ENCODE results near the gene SLC25A3. TPM values are rescaled to one million over a fixed set of nuclear protein-coding genes. Genes with fewer than 3 reads are reported as not detected.
A peak's percentile ranks its signal among the peaks of the same experiment; 100 is the strongest.

SLC25A3 gene
- total RNA-seq, 1 donor from 2014 or later, result 530 TPM

DNA sequence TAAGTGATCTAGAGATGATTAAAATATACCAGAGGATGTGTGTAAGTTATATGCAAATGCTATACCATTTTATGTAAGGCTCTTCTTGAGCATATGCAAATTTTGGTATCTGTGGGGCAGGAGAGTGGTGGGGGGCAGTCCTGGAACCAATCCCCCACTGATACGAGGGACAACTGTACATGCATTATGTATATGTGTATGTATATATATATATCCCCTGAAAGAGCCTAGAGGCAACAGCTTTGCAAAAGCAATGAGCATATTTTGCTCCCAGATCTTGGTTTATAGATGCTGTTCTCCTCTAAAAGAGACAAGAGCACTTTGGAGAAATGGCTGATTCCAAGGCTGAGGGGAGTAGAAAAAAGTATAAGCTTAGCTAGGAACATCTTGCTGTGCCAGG is 12.4 kb upstream of the SLC25A3 start:
- no peak for DNase-seq (ENCODE audit: low spot score, unreplicated experiment)
- no peak overlapping the region for H3K4me3 Mint-ChIP-seq (ENCODE audit: low read depth)
- H3K4me1 Mint-ChIP-seq (ENCODE audit: low read depth), result no peaks in the 10 kb centered on the region
- no peak for TF ChIP-seq CTCF (IDR thresholded peaks at IDR 0.05; ENCODE audit: unreplicated experiment)
- peaks cover 3% of the 10 kb centered on the region for H3K9me3 Mint-ChIP-seq (ENCODE audit: low read depth)
- no peaks in the 10 kb centered on the region for H3K27me3 Mint-ChIP-seq
- no peaks in the 10 kb centered on the region for H3K36me3 Mint-ChIP-seq (ENCODE audit: insufficient read depth)
- no peak overlapping the region for H3K27ac Mint-ChIP-seq

DNA sequence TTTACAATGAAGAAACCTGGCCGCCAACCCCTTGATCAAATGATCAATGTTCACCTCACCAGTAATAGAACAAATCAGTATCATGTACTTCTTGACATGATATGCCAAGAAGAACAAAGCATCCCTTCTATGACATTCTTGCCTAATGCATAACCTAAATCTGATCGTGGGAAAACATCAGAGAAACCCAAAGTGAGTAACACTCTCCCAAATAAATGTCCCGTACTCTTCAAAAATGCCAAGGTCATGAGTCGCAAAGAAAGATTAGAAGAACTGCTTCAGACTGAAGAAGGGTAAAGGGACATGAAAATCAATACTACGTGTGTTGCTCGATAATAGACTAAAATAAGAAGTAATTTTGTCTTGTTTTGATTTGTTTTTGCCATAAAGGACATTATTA is 11.4 kb upstream of the SLC25A3 start:
- Mint-ChIP-seq H3K9me3 (ENCODE audit: low read depth) (no peaks in the 10 kb centered on the region), H3K27ac (no peak overlapping the region), H3K4me3 (ENCODE audit: low read depth) (no peak overlapping the region), H3K4me1 (ENCODE audit: low read depth) (no peaks in the 10 kb centered on the region), H3K36me3 (ENCODE audit: insufficient read depth) (no peaks in the 10 kb centered on the region), H3K27me3 (no peaks in the 10 kb centered on the region)
- no peak for TF ChIP-seq CTCF (IDR thresholded peaks at IDR 0.05; ENCODE audit: unreplicated experiment)
- DNase-seq (ENCODE audit: low spot score, unreplicated experiment), result no peak

DNA sequence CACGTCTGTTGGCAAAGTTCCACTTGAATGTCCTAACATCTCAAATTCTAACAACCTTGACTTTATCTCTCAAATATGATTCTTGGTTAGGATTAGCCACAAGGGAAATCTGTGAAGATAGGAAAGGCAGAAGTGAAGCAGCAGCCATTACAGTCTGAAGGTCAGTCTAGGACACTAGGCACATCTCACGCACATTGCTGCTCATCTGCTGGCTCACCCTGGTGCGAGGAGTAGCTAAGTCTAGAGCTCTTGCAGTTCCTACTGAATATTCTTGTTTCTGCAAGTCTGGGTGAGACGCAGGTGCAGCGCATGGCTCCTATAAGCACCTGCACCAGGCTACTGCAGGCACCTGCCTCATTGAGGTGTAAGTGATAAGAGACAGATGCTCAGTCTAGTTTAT is 6.4 kb upstream of the SLC25A3 start:
- H3K4me1 Mint-ChIP-seq (ENCODE audit: low read depth), result no peaks in the 10 kb centered on the region
- no peaks in the 10 kb centered on the region for H3K27me3 Mint-ChIP-seq
- no peaks in the 10 kb centered on the region for H3K9me3 Mint-ChIP-seq (ENCODE audit: low read depth)
- no peak for TF ChIP-seq CTCF (IDR thresholded peaks at IDR 0.05; ENCODE audit: unreplicated experiment)
- no peak overlapping the region for H3K4me3 Mint-ChIP-seq (ENCODE audit: low read depth)
- DNase-seq (ENCODE audit: low spot score, unreplicated experiment), result no peak
- H3K27ac Mint-ChIP-seq, result peak overlapping the region; percentile 29
- H3K36me3 Mint-ChIP-seq (ENCODE audit: insufficient read depth), result no peaks in the 10 kb centered on the region

- no peak for TF ChIP-seq CTCF (IDR thresholded peaks at IDR 0.05; ENCODE audit: unreplicated experiment)
- H3K4me3 Mint-ChIP-seq (ENCODE audit: low read depth), result no peak overlapping the region
- DNase-seq (ENCODE audit: low spot score, unreplicated experiment), result no peak
- H3K27me3 Mint-ChIP-seq, result no peaks in the 10 kb centered on the region
- peaks cover 16% of the 10 kb centered on the region for H3K4me1 Mint-ChIP-seq (ENCODE audit: low read depth)
- H3K9me3 Mint-ChIP-seq (ENCODE audit: low read depth), result no peaks in the 10 kb centered on the region
- peaks cover 1% of the 10 kb centered on the region for H3K36me3 Mint-ChIP-seq (ENCODE audit: insufficient read depth)
- peak overlapping the region; percentile 17 for H3K27ac Mint-ChIP-seq
These were observed 2.3 kb upstream of the SLC25A3 start for GRCh38 chr12:98591209-98591608.

GRCh38 chr12:98592825-98593322 is 612 bp upstream of the SLC25A3 start:
- Mint-ChIP-seq H3K27ac (peak overlapping the region; percentile 100), H3K4me1 (ENCODE audit: low read depth) (peaks cover 18% of the 10 kb centered on the region), H3K4me3 (ENCODE audit: low read depth) (peak overlapping the region; percentile 96), H3K36me3 (ENCODE audit: insufficient read depth) (peaks cover 5% of the 10 kb centered on the region), H3K9me3 (ENCODE audit: low read depth) (no peaks in the 10 kb centered on the region), H3K27me3 (no peaks in the 10 kb centered on the region)
- DNase-seq (ENCODE audit: low spot score, unreplicated experiment), result no peak
- TF ChIP-seq CTCF (IDR thresholded peaks at IDR 0.05; ENCODE audit: unreplicated experiment), result no peak

Measured in progenitor cell of endocrine pancreas (in vitro differentiated cells).